Stimulated activated CD8-positive, alpha-beta memory T cell treated with anti-CD3 and anti-CD28 coated beads, Interleukin-2, amount 100 ng/mL, for 1 hour (primary cell): ENCODE results near the gene CLEC17A.

Experiments
- DNase-seq, 2 donors: peaks; one replicate each; pipeline ENCODE4 v3.0.0-alpha.2; 2020; ENCODE audit warnings: low read depth in 2 of 2

The CLEC17A gene

GRCh38 chr19:14654786-14655560, 72.1 kb downstream of the CLEC17A start:
- no peak for DNase-seq

GRCh38 chr19:14655726-14656125, 72.8 kb downstream of the CLEC17A start:
- DNase-seq = no peak

GRCh38 chr19:14659874-14660489, 77.1 kb downstream of the CLEC17A start:
- DNase-seq = no peak

DNA sequence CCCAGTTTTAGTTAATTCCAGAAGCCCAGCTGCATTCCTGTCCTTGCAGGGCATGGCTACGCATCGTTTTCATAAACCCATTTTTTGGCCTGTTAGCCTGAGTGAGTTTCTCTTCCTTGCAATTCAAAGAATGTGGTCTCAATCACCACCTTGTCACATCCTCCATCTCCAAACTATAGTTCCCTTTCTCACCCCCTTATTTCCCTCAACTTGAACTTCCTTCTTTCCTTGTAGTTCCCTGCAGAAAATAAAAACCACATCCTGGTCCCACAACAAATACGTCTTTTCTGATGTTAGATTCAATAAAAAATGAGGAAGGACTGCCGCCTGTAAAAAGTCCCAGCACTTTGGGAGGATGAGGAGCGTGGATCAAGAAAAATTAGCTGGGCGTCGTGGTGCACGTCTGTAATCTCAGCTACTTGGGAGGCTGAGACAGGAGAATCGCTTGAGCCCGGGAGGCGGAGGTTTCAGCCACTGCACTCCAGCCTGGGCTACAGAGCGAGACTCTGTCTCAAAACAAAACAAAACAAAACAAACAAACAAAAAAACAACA, 78.6 kb downstream of the CLEC17A start:
- no peak for DNase-seq
